Progenitor cell of endocrine pancreas (in vitro differentiated cells): Measurements from ENCODE around the gene BPI. TPM values are rescaled to one million over a fixed set of nuclear protein-coding genes. Genes with fewer than 3 reads are reported as not detected.

ENCODE experiments used
- DNase-seq: peaks from one replicate; pipeline ENCODE4 v3.0.0; 2021; ENCODE audit warnings: low spot score; ENCODE audit not compliant: unreplicated experiment
- H3K27ac Mint-ChIP-seq: 2 replicates; pipeline ENCODE4 v1.8.0; 2021; ENCODE audit warnings: mild to moderate bottlenecking, moderate library complexity, mixed read lengths
- H3K27me3 Mint-ChIP-seq: 2 replicates; pipeline ENCODE4 v1.8.0; 2021; ENCODE audit warnings: mixed read lengths
- H3K36me3 Mint-ChIP-seq: 2 replicates; pipeline ENCODE4 v1.8.0; 2022; ENCODE audit warnings: mixed read lengths; ENCODE audit not compliant: insufficient read depth
- H3K4me1 Mint-ChIP-seq: 2 replicates; pipeline ENCODE4 v1.8.0; 2021; ENCODE audit warnings: low read depth, mixed read lengths
- H3K4me3 Mint-ChIP-seq: 2 replicates; pipeline ENCODE4 v1.8.0; 2021; ENCODE audit warnings: low read depth, mild to moderate bottlenecking, moderate library complexity, mixed read lengths
- H3K9me3 Mint-ChIP-seq: 2 replicates; pipeline ENCODE4 v1.8.0; 2021; ENCODE audit warnings: low read depth, mixed read lengths
- total RNA-seq: library from RNA; stranded (reverse); gene quantifications from 2 replicates; pipeline ENCODE4 v1.2.1, GENCODE V29; 2021
- TF ChIP-seq, protein P1 (sequence below): fragments of 200-600 bp; sonication (generic); IDR thresholded peaks from one replicate; pipeline ENCODE4 v1.5.0; 2021; ENCODE audit warnings: antibody characterized with exemption, mild to moderate bottlenecking; ENCODE audit not compliant: unreplicated experiment

Gene BPI
- total RNA-seq, 1 donor from 2014 or later, result not detected

DNA sequence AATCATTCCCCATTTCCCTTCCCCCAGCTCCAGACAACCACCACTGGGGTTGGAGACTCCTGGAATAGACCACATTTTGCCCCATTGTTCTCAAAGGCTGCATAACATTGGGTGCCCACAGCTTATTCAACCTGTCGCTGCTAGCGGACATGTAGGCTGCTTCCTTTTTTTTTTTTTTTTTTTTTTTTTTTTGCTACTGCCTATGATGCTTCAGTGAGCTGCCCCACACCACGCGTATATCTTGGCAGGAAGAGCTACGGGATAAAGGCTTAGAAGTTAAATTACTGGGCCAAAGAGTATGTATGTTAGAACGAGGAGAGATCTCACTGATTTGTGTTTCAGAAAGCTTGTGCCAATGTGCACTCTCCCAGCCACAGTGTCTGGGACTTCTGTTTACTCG is 49.4 kb downstream of the BPI start:
- Mint-ChIP-seq H3K27ac (no peak overlapping the region), H3K36me3 (no peaks in the 10 kb centered on the region), H3K4me1 (no peaks in the 10 kb centered on the region), H3K4me3 (no peak overlapping the region), H3K9me3 (no peaks in the 10 kb centered on the region), H3K27me3 (no peaks in the 10 kb centered on the region)
- DNase-seq, result no peak
- TF ChIP-seq, protein P1, sequence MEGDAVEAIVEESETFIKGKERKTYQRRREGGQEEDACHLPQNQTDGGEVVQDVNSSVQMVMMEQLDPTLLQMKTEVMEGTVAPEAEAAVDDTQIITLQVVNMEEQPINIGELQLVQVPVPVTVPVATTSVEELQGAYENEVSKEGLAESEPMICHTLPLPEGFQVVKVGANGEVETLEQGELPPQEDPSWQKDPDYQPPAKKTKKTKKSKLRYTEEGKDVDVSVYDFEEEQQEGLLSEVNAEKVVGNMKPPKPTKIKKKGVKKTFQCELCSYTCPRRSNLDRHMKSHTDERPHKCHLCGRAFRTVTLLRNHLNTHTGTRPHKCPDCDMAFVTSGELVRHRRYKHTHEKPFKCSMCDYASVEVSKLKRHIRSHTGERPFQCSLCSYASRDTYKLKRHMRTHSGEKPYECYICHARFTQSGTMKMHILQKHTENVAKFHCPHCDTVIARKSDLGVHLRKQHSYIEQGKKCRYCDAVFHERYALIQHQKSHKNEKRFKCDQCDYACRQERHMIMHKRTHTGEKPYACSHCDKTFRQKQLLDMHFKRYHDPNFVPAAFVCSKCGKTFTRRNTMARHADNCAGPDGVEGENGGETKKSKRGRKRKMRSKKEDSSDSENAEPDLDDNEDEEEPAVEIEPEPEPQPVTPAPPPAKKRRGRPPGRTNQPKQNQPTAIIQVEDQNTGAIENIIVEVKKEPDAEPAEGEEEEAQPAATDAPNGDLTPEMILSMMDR, result no peak

DNA sequence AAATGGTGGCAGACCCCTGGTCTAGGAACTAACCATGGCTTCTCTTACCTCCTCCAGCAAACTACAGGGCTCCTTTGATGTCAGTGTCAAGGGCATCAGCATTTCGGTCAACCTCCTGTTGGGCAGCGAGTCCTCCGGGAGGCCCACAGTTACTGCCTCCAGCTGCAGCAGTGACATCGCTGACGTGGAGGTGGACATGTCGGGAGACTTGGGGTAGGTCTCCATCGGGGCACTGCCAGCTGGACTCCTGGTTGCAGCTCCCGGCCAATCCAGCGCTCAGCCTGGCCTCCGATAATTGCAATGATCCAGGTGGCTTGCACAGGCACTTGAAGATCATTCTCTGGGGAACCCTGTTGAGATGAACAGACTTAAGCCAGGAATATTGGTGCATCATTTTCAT is 50.3 kb downstream of the BPI start:
- Mint-ChIP-seq H3K36me3 (no peaks in the 10 kb centered on the region), H3K4me3 (no peak overlapping the region), H3K27me3 (no peaks in the 10 kb centered on the region), H3K9me3 (no peaks in the 10 kb centered on the region), H3K4me1 (no peaks in the 10 kb centered on the region), H3K27ac (no peak overlapping the region)
- DNase-seq, result no peak
- TF ChIP-seq, protein P1, result no peak

DNA sequence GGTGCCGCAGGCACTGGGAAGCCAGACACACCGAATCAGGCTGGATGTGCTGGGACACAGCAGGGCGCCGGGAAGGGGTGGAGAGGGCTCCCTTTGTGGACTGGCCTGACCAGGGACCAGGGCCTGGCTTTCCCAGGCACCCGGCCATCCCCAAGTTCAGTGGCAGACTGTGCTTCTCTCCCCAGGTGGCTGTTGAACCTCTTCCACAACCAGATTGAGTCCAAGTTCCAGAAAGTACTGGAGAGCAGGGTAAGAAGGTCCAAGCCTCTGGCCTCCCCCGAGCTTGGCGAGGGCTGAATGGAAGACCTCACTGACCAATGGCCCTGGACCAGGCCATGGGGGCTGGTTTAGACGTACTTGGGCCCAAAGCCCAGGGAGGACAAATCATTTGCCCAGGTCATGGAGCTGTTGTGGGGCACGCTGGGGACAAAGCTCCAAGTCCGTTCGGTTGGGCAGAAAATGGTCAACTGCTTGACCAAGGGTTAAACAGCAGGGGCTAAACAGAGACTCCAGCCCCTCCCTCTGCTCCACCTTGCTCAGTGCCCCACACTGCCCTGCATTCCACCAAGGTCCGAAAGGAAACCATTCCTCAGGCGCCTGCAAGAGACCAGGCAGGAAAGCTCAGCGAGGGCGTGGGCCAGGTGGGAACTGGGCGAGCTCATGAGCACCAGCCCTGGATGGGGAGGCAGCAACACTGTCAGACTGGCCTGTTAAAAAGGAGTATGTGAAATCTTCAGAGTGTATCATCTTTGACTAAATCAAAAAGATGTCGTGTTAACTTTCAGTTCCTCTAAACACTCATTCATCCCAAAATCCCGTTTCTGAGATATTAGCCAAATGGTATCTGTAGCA is 51.4 kb downstream of the BPI start:
- Mint-ChIP-seq H3K9me3 (no peaks in the 10 kb centered on the region), H3K27me3 (no peaks in the 10 kb centered on the region), H3K36me3 (no peaks in the 10 kb centered on the region), H3K4me1 (no peaks in the 10 kb centered on the region), H3K4me3 (no peak overlapping the region), H3K27ac (no peak overlapping the region)
- TF ChIP-seq, protein P1, result no peak
- DNase-seq, result no peak

DNA sequence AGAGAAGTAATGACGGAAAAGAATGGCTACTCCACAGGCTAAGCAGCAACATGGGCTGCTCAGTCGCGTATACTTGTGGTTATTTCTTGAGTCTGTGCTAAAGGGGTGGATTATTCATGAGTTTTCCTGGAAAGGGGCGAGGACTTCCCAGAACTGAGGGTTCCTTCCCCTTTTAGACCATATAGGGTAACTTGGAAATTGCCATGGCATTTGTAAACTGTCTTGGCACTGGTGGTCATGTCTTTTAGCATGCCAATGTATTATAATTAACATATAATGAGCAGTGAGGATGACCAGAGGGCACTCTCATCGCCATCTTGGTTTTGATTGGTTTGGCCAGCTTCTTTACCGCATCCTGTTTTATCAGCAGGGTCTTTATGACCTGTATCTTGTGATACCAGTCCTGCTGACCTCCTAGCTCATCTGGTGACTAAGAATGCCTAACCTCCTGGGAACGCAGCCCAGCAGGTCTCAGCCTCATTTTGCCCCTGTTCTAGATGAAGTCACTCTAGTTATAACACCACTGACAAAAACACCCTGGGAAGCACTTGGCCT is 53.8 kb downstream of the BPI start:
- Mint-ChIP-seq H3K27ac (no peak overlapping the region), H3K4me3 (no peak overlapping the region), H3K27me3 (no peaks in the 10 kb centered on the region), H3K4me1 (no peaks in the 10 kb centered on the region), H3K9me3 (no peaks in the 10 kb centered on the region), H3K36me3 (no peaks in the 10 kb centered on the region)
- TF ChIP-seq, protein P1, result no peak
- DNase-seq, result no peak

DNA sequence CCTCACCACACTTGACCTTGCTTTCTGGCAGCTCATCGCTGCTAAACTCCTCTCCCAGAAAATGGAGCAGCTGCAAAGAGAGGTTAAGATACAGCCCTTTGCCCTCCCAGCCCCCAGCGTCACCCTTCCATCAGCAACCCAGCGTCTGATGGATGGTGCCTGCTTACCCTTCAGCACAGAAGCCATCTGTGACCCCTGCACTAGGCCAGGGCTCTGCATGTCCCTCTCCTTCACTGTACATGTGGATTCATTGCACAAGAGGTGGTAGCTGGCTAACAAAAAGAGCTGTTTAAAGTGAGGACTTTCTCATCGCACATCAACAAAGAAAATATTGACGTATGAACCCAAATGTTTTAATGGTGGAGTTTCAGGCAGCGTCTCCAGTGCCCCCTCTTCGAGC is 54.6 kb downstream of the BPI start:
- no peaks in the 10 kb centered on the region for H3K27me3 Mint-ChIP-seq
- no peak overlapping the region for H3K4me3 Mint-ChIP-seq
- H3K9me3 Mint-ChIP-seq, result no peaks in the 10 kb centered on the region
- H3K4me1 Mint-ChIP-seq, result no peaks in the 10 kb centered on the region
- no peak for DNase-seq
- H3K27ac Mint-ChIP-seq, result no peak overlapping the region
- TF ChIP-seq, protein P1, result no peak
- no peaks in the 10 kb centered on the region for H3K36me3 Mint-ChIP-seq
